ENCODE data around the gene ZC3H14.

Gene ZC3H14

DNA sequence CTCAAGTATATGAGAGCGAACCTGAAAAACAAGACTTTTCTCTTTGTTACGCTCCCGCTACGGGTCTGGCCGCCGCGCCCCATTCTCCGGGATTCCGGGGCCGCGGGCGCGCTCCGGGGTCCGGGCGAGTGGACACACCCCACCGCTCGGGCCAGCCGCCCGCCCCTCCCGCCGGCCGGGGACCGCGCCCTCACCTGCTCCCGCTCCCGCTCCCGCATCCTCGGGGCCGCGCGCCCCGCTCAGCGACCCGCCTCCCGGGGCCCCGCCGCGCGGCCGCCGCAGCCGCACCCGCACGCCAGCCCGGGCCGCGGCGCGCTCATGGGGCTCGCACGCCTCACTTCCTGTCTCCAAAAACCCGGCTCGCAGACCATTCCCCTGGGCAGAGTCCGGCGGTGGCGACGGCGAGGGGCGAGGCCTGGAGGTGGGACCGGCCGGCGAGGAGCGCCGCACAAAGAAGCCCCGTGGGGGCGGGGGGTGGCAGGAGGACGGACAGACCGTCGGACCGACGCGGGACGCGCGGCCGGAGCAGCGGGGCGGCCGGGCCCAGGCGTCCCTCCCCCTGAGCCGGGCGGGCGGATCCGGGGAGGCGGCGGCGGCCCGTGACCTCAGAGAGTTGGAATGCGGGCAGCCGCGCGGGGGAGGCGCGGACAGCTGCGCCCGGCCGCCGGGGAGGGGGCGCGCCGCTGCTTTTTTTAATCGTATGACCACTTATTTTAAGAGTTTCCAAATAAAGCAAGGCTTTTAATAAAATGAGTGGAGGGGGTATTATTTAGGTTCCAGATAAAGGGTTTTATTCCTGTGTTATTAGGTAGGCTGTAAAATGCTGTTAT is 8.2 kb upstream of the ZC3H14 start, which contains the start of gene PTPN21:
Gene PTPN21 (minus strand): TSS at position 551 of the 830 bp plus-strand sequence. CDS start 4,590 bp downstream, outside the sequence.
- peak within 1 kb of the TSS; percentile 82 for H3K27ac ChIP-seq (ENCODE audit: low read depth, low read length)
- no peaks in the 10 kb centered on the region for H3K36me3 ChIP-seq (ENCODE audit: insufficient read depth, low read length)
- peak within 1 kb of the TSS; percentile 79 to 83 for H3K4me3 ChIP-seq (ENCODE audit: low read depth in 1 of 2, low read length in 2 of 2)
- peaks cover 24% of the 10 kb centered on the region for H3K4me1 ChIP-seq (ENCODE audit: insufficient read depth, low read length)
- peak within 1 kb of the TSS; percentile 92 for H3K9ac ChIP-seq (ENCODE audit: low read length)
- no peaks in the 10 kb centered on the region for H3K27me3 ChIP-seq (ENCODE audit: control insufficient read depth in 1 of 2, insufficient read depth in 2 of 2, low read length in 2 of 2)
- no peaks in the 10 kb centered on the region for H3K9me3 ChIP-seq (ENCODE audit: low read length)

DNA sequence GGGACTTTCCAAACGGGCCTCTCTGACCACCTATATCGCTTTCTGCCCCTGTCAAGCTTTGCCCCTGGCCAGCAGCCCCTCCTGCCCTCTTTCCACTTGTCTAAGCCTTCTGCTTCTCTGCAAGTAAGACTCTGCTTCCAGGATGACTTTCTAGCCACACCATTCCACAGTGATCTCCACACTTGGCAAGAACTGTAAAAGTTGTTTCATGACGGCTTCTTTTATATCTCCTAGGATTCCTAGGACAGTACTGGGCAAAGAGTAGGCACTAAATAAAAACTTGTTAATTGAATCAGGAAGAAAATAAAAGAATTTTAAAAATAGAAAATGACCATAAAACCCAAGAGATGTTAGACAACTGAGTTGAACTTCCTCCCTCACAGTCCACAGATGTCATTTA is 6.3 kb upstream of the ZC3H14 start:
- Histone ChIP-seq H3K27ac (ENCODE audit: low read depth, low read length) (no peak overlapping the region), H3K9me3 (ENCODE audit: low read length) (no peaks in the 10 kb centered on the region), H3K4me3 (ENCODE audit: low read depth in 1 of 2, low read length in 2 of 2) (no peak overlapping the region), H3K27me3 (ENCODE audit: control insufficient read depth in 1 of 2, insufficient read depth in 2 of 2, low read length in 2 of 2) (no peaks in the 10 kb centered on the region), H3K4me1 (ENCODE audit: insufficient read depth, low read length) (peaks cover 15% of the 10 kb centered on the region), H3K36me3 (ENCODE audit: insufficient read depth, low read length) (no peaks in the 10 kb centered on the region), H3K9ac (ENCODE audit: low read length) (no peak overlapping the region)

GRCh38 chr14:88559852-88560251 is 3.0 kb upstream of the ZC3H14 start:
- no peak overlapping the region for H3K27ac ChIP-seq (ENCODE audit: low read depth, low read length)
- H3K9me3 ChIP-seq (ENCODE audit: low read length) = no peaks in the 10 kb centered on the region
- no peak overlapping the region for H3K4me3 ChIP-seq (ENCODE audit: low read depth in 1 of 2, low read length in 2 of 2)
- H3K36me3 ChIP-seq (ENCODE audit: insufficient read depth, low read length) = no peaks in the 10 kb centered on the region
- no peaks in the 10 kb centered on the region for H3K27me3 ChIP-seq (ENCODE audit: control insufficient read depth in 1 of 2, insufficient read depth in 2 of 2, low read length in 2 of 2)
- no peak overlapping the region for H3K9ac ChIP-seq (ENCODE audit: low read length)
- peaks cover 20% of the 10 kb centered on the region for H3K4me1 ChIP-seq (ENCODE audit: insufficient read depth, low read length)

DNA sequence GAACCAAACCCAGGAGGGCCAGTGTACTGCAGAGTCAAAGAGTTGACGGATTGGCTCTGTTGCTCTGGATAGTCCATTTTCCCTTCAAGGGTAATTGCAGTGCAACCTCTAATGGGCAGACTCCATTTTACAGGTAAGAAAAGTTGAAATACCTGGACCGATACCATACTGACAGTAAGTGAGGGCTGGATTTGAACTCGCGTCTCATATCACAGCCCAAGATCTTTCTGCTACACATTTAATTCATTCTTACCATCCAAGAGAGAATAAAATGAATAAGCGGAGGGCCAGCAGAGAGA is 356 bp upstream of the ZC3H14 start:
- no peaks in the 10 kb centered on the region for H3K9me3 ChIP-seq (ENCODE audit: low read length)
- no peak overlapping the region for H3K9ac ChIP-seq (ENCODE audit: low read length)
- peak overlapping the region; percentile 51 to 95 for H3K4me3 ChIP-seq (ENCODE audit: low read depth in 1 of 2, low read length in 2 of 2)
- H3K27me3 ChIP-seq (ENCODE audit: control insufficient read depth in 1 of 2, insufficient read depth in 2 of 2, low read length in 2 of 2) = no peaks in the 10 kb centered on the region
- peak overlapping the region; percentile 89 for H3K27ac ChIP-seq (ENCODE audit: low read depth, low read length)
- peaks cover under 1% of the 10 kb centered on the region for H3K36me3 ChIP-seq (ENCODE audit: insufficient read depth, low read length)
- peaks cover 17% of the 10 kb centered on the region for H3K4me1 ChIP-seq (ENCODE audit: insufficient read depth, low read length)

DNA sequence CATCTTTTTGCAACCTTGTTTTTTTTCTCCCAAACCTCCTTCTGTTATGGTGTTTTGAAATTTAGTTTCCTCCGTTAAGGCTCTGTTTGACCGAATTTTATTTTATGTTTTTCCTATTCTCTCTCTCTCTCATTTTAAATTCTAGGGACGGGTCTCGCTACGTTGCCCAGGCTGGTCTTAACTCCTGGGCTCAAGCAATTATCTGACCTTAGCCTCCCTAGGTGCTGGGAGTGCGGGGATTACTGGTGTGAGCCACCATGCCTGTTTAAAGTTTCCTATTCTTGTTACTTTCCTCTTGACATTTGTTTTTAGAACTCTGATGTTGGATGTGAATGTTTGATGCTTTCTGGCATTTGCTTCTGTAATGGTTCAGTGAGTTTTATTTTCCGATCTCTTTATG is 1.0 kb downstream of the ZC3H14 start:
- H3K27ac ChIP-seq (ENCODE audit: low read depth, low read length) = peak overlapping the region; percentile 89
- peaks cover 14% of the 10 kb centered on the region for H3K36me3 ChIP-seq (ENCODE audit: insufficient read depth, low read length)
- no peaks in the 10 kb centered on the region for H3K27me3 ChIP-seq (ENCODE audit: control insufficient read depth in 1 of 2, insufficient read depth in 2 of 2, low read length in 2 of 2)
- H3K9me3 ChIP-seq (ENCODE audit: low read length) = no peaks in the 10 kb centered on the region
- H3K4me3 ChIP-seq (ENCODE audit: low read depth in 1 of 2, low read length in 2 of 2) = peak overlapping the region; percentile 51 to 95
- peak overlapping the region; percentile 20 for H3K9ac ChIP-seq (ENCODE audit: low read length)
- peaks cover 17% of the 10 kb centered on the region for H3K4me1 ChIP-seq (ENCODE audit: insufficient read depth, low read length)

GRCh38 chr14:88565427-88565826 is 2.6 kb downstream of the ZC3H14 start:
- no peak overlapping the region for H3K27ac ChIP-seq (ENCODE audit: low read depth, low read length)
- H3K4me3 ChIP-seq (ENCODE audit: low read depth in 1 of 2, low read length in 2 of 2) = no peak overlapping the region
- H3K9ac ChIP-seq (ENCODE audit: low read length) = no peak overlapping the region
- peaks cover 17% of the 10 kb centered on the region for H3K4me1 ChIP-seq (ENCODE audit: insufficient read depth, low read length)
- no peaks in the 10 kb centered on the region for H3K27me3 ChIP-seq (ENCODE audit: control insufficient read depth in 1 of 2, insufficient read depth in 2 of 2, low read length in 2 of 2)
- peaks cover 30% of the 10 kb centered on the region for H3K36me3 ChIP-seq (ENCODE audit: insufficient read depth, low read length)
- no peaks in the 10 kb centered on the region for H3K9me3 ChIP-seq (ENCODE audit: low read length)

DNA sequence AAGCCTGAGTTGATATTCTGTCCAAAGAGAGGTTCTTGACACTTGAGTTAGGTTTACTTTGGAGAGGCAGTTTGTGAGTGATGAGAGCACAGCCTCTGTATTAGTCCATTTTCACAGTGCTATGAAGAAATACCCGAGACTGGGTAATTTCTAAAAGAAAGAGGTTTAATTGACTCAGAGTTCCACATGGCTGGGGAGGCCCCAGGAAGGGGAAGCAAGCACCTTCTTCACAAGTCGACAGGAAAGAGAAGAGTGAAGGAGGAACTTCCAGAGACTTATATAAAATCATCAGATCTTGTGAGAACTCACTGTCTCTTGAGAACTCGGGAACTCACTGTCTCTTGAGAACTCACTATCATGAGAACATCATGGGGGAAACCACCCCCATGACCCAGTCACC is 5.4 kb downstream of the ZC3H14 start:
- no peaks in the 10 kb centered on the region for H3K9me3 ChIP-seq (ENCODE audit: low read length)
- H3K27ac ChIP-seq (ENCODE audit: low read depth, low read length) = no peak overlapping the region
- H3K9ac ChIP-seq (ENCODE audit: low read length) = no peak overlapping the region
- H3K4me3 ChIP-seq (ENCODE audit: low read depth in 1 of 2, low read length in 2 of 2) = no peak overlapping the region
- H3K4me1 ChIP-seq (ENCODE audit: insufficient read depth, low read length) = peaks cover 12% of the 10 kb centered on the region
- no peaks in the 10 kb centered on the region for H3K27me3 ChIP-seq (ENCODE audit: control insufficient read depth in 1 of 2, insufficient read depth in 2 of 2, low read length in 2 of 2)
- peaks cover 48% of the 10 kb centered on the region for H3K36me3 ChIP-seq (ENCODE audit: insufficient read depth, low read length)

GRCh38 chr14:88572117-88572516 is 9.3 kb downstream of the ZC3H14 start:
- Histone ChIP-seq H3K4me3 (ENCODE audit: low read depth in 1 of 2, low read length in 2 of 2) (no peak overlapping the region), H3K9me3 (ENCODE audit: low read length) (no peaks in the 10 kb centered on the region), H3K27ac (ENCODE audit: low read depth, low read length) (no peak overlapping the region), H3K9ac (ENCODE audit: low read length) (no peak overlapping the region), H3K4me1 (ENCODE audit: insufficient read depth, low read length) (no peaks in the 10 kb centered on the region), H3K27me3 (ENCODE audit: control insufficient read depth in 1 of 2, insufficient read depth in 2 of 2, low read length in 2 of 2) (no peaks in the 10 kb centered on the region), H3K36me3 (ENCODE audit: insufficient read depth, low read length) (peaks cover 83% of the 10 kb centered on the region)

DNA sequence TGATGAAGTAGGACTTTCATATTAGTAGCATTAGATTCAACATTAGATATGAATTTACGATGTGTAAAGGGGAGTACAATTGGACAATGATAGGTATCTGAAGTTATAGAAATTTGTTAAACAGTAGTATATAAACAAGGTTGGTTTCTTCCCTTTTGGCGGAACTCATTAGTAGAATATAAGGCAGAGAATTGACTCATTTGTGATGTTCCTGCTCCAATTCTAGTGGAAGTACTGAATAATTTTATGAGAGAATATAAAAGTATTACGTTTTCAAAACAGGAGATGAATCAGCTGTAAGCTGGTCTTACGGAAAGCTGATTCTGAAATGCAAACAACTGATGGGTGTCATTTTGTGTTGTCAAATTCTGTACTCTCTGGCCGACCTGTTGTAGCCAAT is 13.4 kb downstream of the ZC3H14 start:
- H3K4me1 ChIP-seq (ENCODE audit: insufficient read depth, low read length) = no peaks in the 10 kb centered on the region
- no peak overlapping the region for H3K9ac ChIP-seq (ENCODE audit: low read length)
- no peaks in the 10 kb centered on the region for H3K27me3 ChIP-seq (ENCODE audit: control insufficient read depth in 1 of 2, insufficient read depth in 2 of 2, low read length in 2 of 2)
- H3K27ac ChIP-seq (ENCODE audit: low read depth, low read length) = no peak overlapping the region
- no peak overlapping the region for H3K4me3 ChIP-seq (ENCODE audit: low read depth in 1 of 2, low read length in 2 of 2)
- peaks cover 85% of the 10 kb centered on the region for H3K36me3 ChIP-seq (ENCODE audit: insufficient read depth, low read length)
- no peaks in the 10 kb centered on the region for H3K9me3 ChIP-seq (ENCODE audit: low read length)

DNA sequence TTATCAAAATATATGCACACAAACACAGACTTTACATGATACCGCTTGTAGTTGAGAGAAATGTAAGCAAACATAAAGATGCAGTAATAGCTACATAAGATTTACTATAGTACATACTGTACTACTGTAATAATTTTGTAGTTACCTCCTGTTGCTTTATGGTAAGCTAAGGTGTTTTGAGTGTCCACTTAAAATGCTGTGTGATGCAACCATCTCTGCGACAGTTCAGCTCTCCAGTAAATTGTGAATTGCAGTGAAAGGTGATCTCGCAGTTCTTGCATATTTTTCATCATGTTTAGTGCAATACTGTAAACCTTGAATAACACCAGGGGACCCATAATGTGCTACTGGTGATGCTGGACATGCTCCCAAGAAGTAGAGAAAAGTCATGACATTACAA is 21.6 kb downstream of the ZC3H14 start:
- Histone ChIP-seq H3K27me3 (ENCODE audit: control insufficient read depth in 1 of 2, insufficient read depth in 2 of 2, low read length in 2 of 2) (no peaks in the 10 kb centered on the region), H3K4me1 (ENCODE audit: insufficient read depth, low read length) (no peaks in the 10 kb centered on the region), H3K36me3 (ENCODE audit: insufficient read depth, low read length) (peaks cover 56% of the 10 kb centered on the region)

GRCh38 chr14:88588081-88588480 is 25.2 kb downstream of the ZC3H14 start:
- no peaks in the 10 kb centered on the region for H3K27me3 ChIP-seq (ENCODE audit: control insufficient read depth in 1 of 2, insufficient read depth in 2 of 2, low read length in 2 of 2)
- H3K4me1 ChIP-seq (ENCODE audit: insufficient read depth, low read length) = no peaks in the 10 kb centered on the region
- peaks cover 29% of the 10 kb centered on the region for H3K36me3 ChIP-seq (ENCODE audit: insufficient read depth, low read length)
- no peak overlapping the region for H3K27ac ChIP-seq (ENCODE audit: low read depth, low read length)
- H3K9me3 ChIP-seq (ENCODE audit: low read length) = no peaks in the 10 kb centered on the region
- H3K4me3 ChIP-seq (ENCODE audit: low read depth in 1 of 2, low read length in 2 of 2) = no peak overlapping the region
- no peak overlapping the region for H3K9ac ChIP-seq (ENCODE audit: low read length)

More for the DNA sequence above, 21.6 kb downstream of the ZC3H14 start:
- H3K9ac ChIP-seq (ENCODE audit: low read length) = no peak overlapping the region
- H3K4me3 ChIP-seq (ENCODE audit: low read depth in 1 of 2, low read length in 2 of 2) = no peak overlapping the region
- no peak overlapping the region for H3K27ac ChIP-seq (ENCODE audit: low read depth, low read length)
- H3K9me3 ChIP-seq (ENCODE audit: low read length) = no peaks in the 10 kb centered on the region

- no peaks in the 10 kb centered on the region for H3K27me3 ChIP-seq (ENCODE audit: control insufficient read depth in 1 of 2, insufficient read depth in 2 of 2, low read length in 2 of 2)
- peaks cover 35% of the 10 kb centered on the region for H3K36me3 ChIP-seq (ENCODE audit: insufficient read depth, low read length)
- H3K4me1 ChIP-seq (ENCODE audit: insufficient read depth, low read length) = no peaks in the 10 kb centered on the region
- H3K27ac ChIP-seq (ENCODE audit: low read depth, low read length) = no peak overlapping the region
- no peaks in the 10 kb centered on the region for H3K9me3 ChIP-seq (ENCODE audit: low read length)
- no peak overlapping the region for H3K9ac ChIP-seq (ENCODE audit: low read length)
- no peak overlapping the region for H3K4me3 ChIP-seq (ENCODE audit: low read depth in 1 of 2, low read length in 2 of 2)
Observed at GRCh38 chr14:88590173-88590572, 27.3 kb downstream of the ZC3H14 start.

All from muscle layer of colon (tissue), 2 donors.